ENCODE results near the gene ADAD1.
A peak's percentile ranks its signal among the peaks of the same experiment; 100 is the strongest.

Gene ADAD1

GRCh38 chr4:122456231-122457116 lies 77.7 kb downstream of the ADAD1 start, which contains the start of gene IL2:
IL2 (minus strand) TSS chr4:122456725; CDS start chr4:122456440, 285 bp downstream.
- peak; percentile 33 for DNase-seq

- DNase-seq, result peak; percentile 60
Observed at GRCh38 chr4:122458625-122459024, 79.8 kb downstream of the ADAD1 start.

GRCh38 chr4:122469457-122469856 lies 90.6 kb downstream of the ADAD1 start:
- DNase-seq, result no peak

DNA sequence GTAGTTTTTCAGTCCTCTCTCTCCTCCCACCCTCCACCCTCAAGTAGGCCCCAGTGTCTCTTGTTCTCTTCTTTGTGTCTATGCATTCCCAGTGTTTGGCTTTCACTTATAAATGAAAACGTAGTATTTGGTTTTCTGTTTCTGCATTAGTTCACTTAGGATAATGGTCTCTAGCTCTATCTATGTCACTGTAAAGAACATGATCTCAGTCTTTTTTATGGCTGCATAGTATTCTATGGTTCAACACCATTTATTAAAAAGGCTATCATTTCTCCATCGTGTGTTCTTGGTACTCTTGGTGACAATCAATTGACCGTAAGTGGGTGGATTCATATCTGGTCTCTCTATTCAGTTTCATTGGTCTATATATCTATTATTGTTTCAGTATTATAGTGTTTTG lies 96.4 kb downstream of the ADAD1 start:
- DNase-seq, result no peak

DNA sequence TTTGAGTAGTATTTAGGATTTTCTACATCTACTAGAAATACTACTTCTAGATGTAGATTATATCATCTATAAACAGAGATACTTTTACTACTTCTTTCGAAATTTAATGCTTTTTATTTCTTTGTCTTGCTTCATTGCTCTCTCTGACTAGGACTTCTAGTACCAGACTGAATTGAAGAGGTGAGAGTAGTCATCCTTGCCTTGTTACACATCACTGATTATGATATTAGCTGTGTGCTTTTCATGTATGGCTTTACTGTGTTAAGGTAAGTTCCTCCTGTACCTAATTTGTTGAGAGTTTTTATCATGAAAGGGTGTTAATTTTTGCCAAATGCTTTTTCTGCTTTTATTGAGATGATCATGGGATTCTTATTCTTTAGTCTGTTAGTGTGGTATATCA lies 97.3 kb downstream of the ADAD1 start:
- no peak for DNase-seq

DNA sequence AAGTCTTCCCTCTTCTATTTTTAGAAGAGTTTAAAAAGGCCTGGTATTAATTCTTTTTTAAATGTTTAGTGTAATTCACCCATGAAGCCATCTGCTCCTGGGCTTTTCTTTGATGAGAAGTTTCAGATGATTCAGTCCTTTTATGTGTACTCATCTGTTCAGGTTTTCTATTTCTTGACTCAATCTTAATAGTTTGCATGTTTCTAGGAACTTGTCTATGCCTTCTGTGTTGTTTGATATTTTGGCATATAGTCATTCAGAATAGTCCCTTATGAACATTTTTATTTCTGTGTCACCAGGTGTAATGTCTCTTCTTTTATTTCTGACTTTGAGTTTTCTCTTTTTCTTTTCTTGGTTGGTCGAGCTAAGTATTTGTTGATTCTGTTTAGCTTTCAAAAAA lies 97.9 kb downstream of the ADAD1 start:
- DNase-seq, result no peak
